ENCODE data around the gene CCDC117.

CCDC117 gene

GRCh38 chr22:28791841-28792490 lies 19.5 kb downstream of the CCDC117 start:
- Mint-ChIP-seq H3K27ac (peak overlapping the region; percentile 74), H3K27me3 (ENCODE audit: low read depth, poor library complexity) (no peaks in the 10 kb centered on the region), H3K9me3 (no peaks in the 10 kb centered on the region), H3K4me3 (no peak overlapping the region), H3K36me3 (ENCODE audit: low read depth) (peaks cover 64% of the 10 kb centered on the region), H3K4me1 (peaks cover 17% of the 10 kb centered on the region)
- no peak for TF ChIP-seq CTCF (IDR thresholded peaks at IDR 0.05)
- DNase-seq = no peak

DNA sequence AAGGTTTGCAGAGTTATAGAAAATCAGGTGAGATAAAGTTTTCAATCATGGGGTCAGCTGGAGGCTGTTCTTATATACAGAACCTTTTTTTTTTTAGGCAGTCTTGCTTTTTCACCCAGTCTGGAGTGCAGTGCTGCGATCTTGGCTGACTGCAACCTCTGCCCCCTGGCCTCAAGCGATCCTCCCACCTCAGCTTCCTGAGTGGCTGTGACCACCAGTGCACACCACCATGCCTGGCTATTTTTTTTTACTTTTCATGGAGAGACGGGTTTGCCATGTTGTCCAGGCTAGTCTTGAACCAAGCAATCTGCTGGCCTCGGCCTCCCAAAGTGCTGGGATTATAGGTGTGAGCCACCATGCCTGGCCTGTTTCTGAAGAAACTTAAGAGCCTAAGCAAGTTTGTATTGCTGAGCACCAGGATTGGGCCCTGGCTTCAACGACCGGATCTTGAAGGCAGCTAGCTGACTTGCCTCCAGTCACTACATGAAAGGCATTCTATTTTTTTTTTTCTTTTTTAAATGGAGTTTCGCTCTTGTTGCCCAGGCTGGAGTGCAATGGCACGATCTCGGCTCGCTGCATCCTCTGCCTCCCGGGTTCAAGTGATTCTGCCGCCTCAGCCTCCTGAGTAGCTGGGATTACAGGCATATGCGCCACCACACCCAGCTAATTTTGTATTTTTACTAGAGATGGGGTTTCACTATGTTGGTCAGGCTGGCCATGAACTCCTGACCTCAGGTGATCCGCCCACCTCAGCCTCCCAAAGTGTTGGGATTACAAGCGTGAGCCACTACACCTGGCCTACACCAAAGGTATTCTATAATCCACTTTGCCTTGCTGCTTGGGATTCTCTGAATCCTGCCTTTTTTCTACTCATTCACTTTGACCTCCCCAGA lies 20.2 kb downstream of the CCDC117 start:
- H3K9me3 Mint-ChIP-seq = no peaks in the 10 kb centered on the region

GRCh38 chr22:28793976-28794584 lies 21.6 kb downstream of the CCDC117 start:
- no peaks in the 10 kb centered on the region for H3K27me3 Mint-ChIP-seq (ENCODE audit: low read depth, poor library complexity)
- TF ChIP-seq CTCF (IDR thresholded peaks at IDR 0.05) = no peak

More for the DNA sequence above, 20.2 kb downstream of the CCDC117 start:
- DNase-seq = no peak
- Mint-ChIP-seq H3K4me3 (no peak overlapping the region), H3K4me1 (peaks cover 17% of the 10 kb centered on the region), H3K27me3 (ENCODE audit: low read depth, poor library complexity) (no peaks in the 10 kb centered on the region), H3K27ac (peak overlapping the region; percentile 74), H3K36me3 (ENCODE audit: low read depth) (peaks cover 69% of the 10 kb centered on the region)
- TF ChIP-seq CTCF (IDR thresholded peaks at IDR 0.05) = no peak

DNA sequence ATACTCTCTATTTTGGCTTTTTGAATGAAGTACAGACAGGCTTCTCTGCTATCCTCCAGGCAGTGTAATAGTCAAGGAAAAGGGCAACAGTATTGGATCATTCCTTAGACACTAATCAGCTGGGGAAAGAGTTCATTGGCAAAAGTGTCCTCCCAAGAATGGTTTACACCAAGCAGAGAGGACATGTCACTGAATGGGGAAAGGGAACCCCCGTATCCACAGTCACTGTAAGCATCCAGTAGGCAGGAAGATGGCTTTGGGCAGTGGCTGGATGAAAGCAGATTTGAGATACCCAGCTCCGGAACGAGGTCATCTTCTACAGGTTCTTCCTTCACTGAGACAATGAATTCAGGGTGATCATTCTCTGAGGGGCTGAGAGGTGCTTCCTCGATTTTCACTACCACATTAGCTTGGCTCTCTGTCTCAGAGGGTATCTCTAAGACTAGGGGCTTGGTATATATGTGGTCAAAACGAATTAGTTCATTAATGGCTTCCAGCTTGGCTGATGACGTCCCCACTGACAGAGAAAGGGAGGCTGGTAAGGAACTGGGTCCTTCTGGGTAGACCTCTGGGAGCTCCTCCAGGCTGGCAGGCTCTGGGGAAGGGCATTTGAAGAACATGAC lies 22.7 kb downstream of the CCDC117 start:
- DNase-seq = no peak
- no peaks in the 10 kb centered on the region for H3K27me3 Mint-ChIP-seq (ENCODE audit: low read depth, poor library complexity)
- no peak overlapping the region for H3K4me3 Mint-ChIP-seq
- H3K9me3 Mint-ChIP-seq = no peaks in the 10 kb centered on the region
- peaks cover 26% of the 10 kb centered on the region for H3K4me1 Mint-ChIP-seq
- H3K27ac Mint-ChIP-seq = peak overlapping the region; percentile 80
- peaks cover 61% of the 10 kb centered on the region for H3K36me3 Mint-ChIP-seq (ENCODE audit: low read depth)
- TF ChIP-seq CTCF (IDR thresholded peaks at IDR 0.05) = no peak

More at GRCh38 chr22:28793976-28794584, 21.6 kb downstream of the CCDC117 start:
- no peak overlapping the region for H3K4me3 Mint-ChIP-seq
- no peaks in the 10 kb centered on the region for H3K9me3 Mint-ChIP-seq
- H3K27ac Mint-ChIP-seq = peak overlapping the region; percentile 70
- H3K4me1 Mint-ChIP-seq = peaks cover 21% of the 10 kb centered on the region
- peaks cover 65% of the 10 kb centered on the region for H3K36me3 Mint-ChIP-seq (ENCODE audit: low read depth)
- DNase-seq = no peak

GRCh38 chr22:28795932-28796856 lies 23.7 kb downstream of the CCDC117 start:
- Mint-ChIP-seq H3K4me1 (peaks cover 32% of the 10 kb centered on the region), H3K36me3 (ENCODE audit: low read depth) (peaks cover 61% of the 10 kb centered on the region), H3K9me3 (no peaks in the 10 kb centered on the region), H3K4me3 (no peak overlapping the region), H3K27me3 (ENCODE audit: low read depth, poor library complexity) (no peaks in the 10 kb centered on the region), H3K27ac (peak overlapping the region; percentile 68)
- TF ChIP-seq CTCF (IDR thresholded peaks at IDR 0.05) = no peak
- no peak for DNase-seq

Measured in nephron progenitor cell (in vitro differentiated cells).